ENCODE data around the gene MARVELD3. TPM values are rescaled to one million over a fixed set of nuclear protein-coding genes. Genes with fewer than 3 reads are reported as not detected.

The MARVELD3 gene
- total and polyA plus RNA-seq, 2 of the 8 experiments (the other 6 are each of a cell fraction or from before 2014, with no cell fraction given), result 18.0 to 34.8 TPM

GRCh38 chr16:71628810-71629209 lies 2.8 kb downstream of the MARVELD3 start:
- no peak overlapping the region for H3K14ac ChIP-seq (ENCODE audit: insufficient read length)
- DNase-seq (ENCODE audit: low read depth in 1 of 2, low spot score in 2 of 2), result no peak

More at GRCh38 chr16:71628810-71629209, 2.8 kb downstream of the MARVELD3 start:
- no peak overlapping the region for H2BK120ac ChIP-seq (replicated peaks; ENCODE audit: low read depth, low read length)
- H4K20me1 ChIP-seq (replicated peaks in 1 of 2; ENCODE audit: control insufficient read depth in 1 of 2, insufficient read depth in 2 of 2, low read length in 2 of 2), result no peaks in the 10 kb centered on the region
- H3K18ac ChIP-seq (ENCODE audit: extremely low read depth, low read length), result no peak overlapping the region
- H2AK5ac ChIP-seq (ENCODE audit: low read depth, low read length), result no peak overlapping the region
- no peak overlapping the region for H3K4ac ChIP-seq (replicated peaks; ENCODE audit: insufficient read length, low read depth, low read length)
- H3K23me2 ChIP-seq (ENCODE audit: low read depth, low read length), result peaks cover 8% of the 10 kb centered on the region
- no peak overlapping the region for H3K4me3 ChIP-seq (ENCODE audit: extremely low read depth in 1 of 4, insufficient read depth in 2 of 4, low read depth in 3 of 4, low read length in 4 of 4)
- H3K4me1 ChIP-seq (replicated peaks in 1 of 4; ENCODE audit: control insufficient read depth in 3 of 4, insufficient read depth in 4 of 4, low read length in 3 of 4), result peaks cover 0 to 12% (median 6%) of the 10 kb centered on the region in 4 experiments; a peak in 6 of 7 replicates
- H3K23ac ChIP-seq (ENCODE audit: insufficient read length), result no peak overlapping the region
- H4K91ac ChIP-seq (replicated peaks; ENCODE audit: insufficient read length, low read length), result no peak overlapping the region
- no peak overlapping the region for H2BK20ac ChIP-seq (ENCODE audit: low read length)
- H2AFZ ChIP-seq (ENCODE audit: low read length), result no peak overlapping the region
- TF ChIP-seq BACH1 (IDR thresholded peaks at IDR 0.05; ENCODE audit: low read length) (peak; percentile 65), POLR2AphosphoS5 (IDR thresholded peaks at IDR 0.05; ENCODE audit: low read depth, low read length) (no peak), MAFK (IDR thresholded peaks at IDR 0.05; ENCODE audit: low read depth, low read length) (peak; percentile 99)
- H3K4me2 ChIP-seq (ENCODE audit: insufficient read depth in 1 of 2, low read depth in 2 of 2, low read length in 2 of 2), result no peak overlapping the region; a peak in 1 of 4 replicates
- ChIA-PET CTCF (ENCODE audit: partially characterized antibody) (interaction anchor here (0.9 to 3.2 kb wide), 8 partner anchors 9 to 113 kb away, joined by 3 to 26 read pairs (median 4); no protein-coding TSS in a partner anchor), POLR2A (ENCODE audit: partially characterized antibody) (interaction anchor here (1.4 to 2.1 kb wide), 6 partner anchors 9 to 23 kb away, joined by 4 to 15 read pairs (median 5); no protein-coding TSS in a partner anchor)
- peak overlapping the region; percentile 44; the same call in 1 of the 2 replicates for H2BK5ac ChIP-seq (ENCODE audit: low read depth, low read length)
- H2BK15ac ChIP-seq (ENCODE audit: low read length), result no peak overlapping the region
- 88% methylated on average over 5 of the region's 5 CpGs; no CpG with 5 or more reads in 1 of the 2 experiments for WGBS, 2 experiments (ENCODE audit: extremely low coverage in 1 of 2, insufficient coverage in 1 of 2, insufficient read length in 1 of 2, insufficient replicate concordance in 2 of 2, low coverage in 1 of 2, low lambda C conversion rate in 2 of 2, missing lambda C conversion rate in 1 of 2)
- no peak overlapping the region for H4K8ac ChIP-seq (ENCODE audit: extremely low read depth, insufficient read depth, low read length)
- no peak overlapping the region for H4K5ac ChIP-seq (ENCODE audit: insufficient read length, low read depth, low read length)
- 0 out of 2 replicates have a peak overlapping the region, but pooled peaks have one; percentile 14 for H2BK12ac ChIP-seq (ENCODE audit: low read depth, low read length)
- H3K79me1 ChIP-seq (ENCODE audit: low read depth, low read length), result no peaks in the 10 kb centered on the region; the same call in none of the 2 replicates
- 0 out of 7 replicates have a peak overlapping the region, but pooled peaks of 1 of the 4 experiments have one; percentile 24 for H3K9ac ChIP-seq (replicated peaks in 1 of 4; ENCODE audit: extremely low read depth in 1 of 4, low read depth in 3 of 4, low read length in 3 of 4)
- H3K79me2 ChIP-seq (ENCODE audit: control insufficient read depth in 1 of 2, insufficient read depth in 2 of 2, low read length in 2 of 2), result peaks cover 0 to 21% of the 10 kb centered on the region in 2 experiments; a peak in 2 of 4 replicates
- no peaks in the 10 kb centered on the region for H3K27me3 ChIP-seq (replicated peaks in 1 of 4; ENCODE audit: control insufficient read depth in 3 of 4, extremely low read depth in 1 of 4, insufficient read depth in 3 of 4, low read length in 3 of 4)
- FAIRE-seq, result peak; percentile 36
- no peaks in the 10 kb centered on the region for H3K9me3 ChIP-seq (ENCODE audit: insufficient read depth in 2 of 2, low read depth in 1 of 2, low read length in 1 of 2)
- H3K27ac ChIP-seq (ENCODE audit: low read depth, low read length), result no peak overlapping the region
- no peak overlapping the region for H3K56ac ChIP-seq (replicated peaks; ENCODE audit: insufficient read length, low read depth, low read length)
- peaks cover 2 to 33% (median 13%) of the 10 kb centered on the region in 4 experiments; a peak in 7 of 8 replicates for H3K36me3 ChIP-seq (ENCODE audit: control insufficient read depth in 2 of 4, insufficient read depth in 4 of 4, low read length in 3 of 4)

Measured in H1 (cell line).